Transverse colon (tissue), 4 donors: ENCODE results near the gene RIN3. TPM values are rescaled to one million over a fixed set of nuclear protein-coding genes. Genes with fewer than 3 reads are reported as not detected.

Source experiments
- DNase-seq: peaks from one replicate; pipeline ENCODE4 v3.0.0-alpha.2; 2019
- H3K27ac ChIP-seq, 4 donors: fragments of 200-600 bp; sonication (generic); 2 replicates each; pipeline ENCODE4 v1.5.1; 2016 to 2018; ENCODE audit warnings: inconsistent platforms in 4 of 4
- H3K27me3 ChIP-seq: fragments of 200-600 bp; sonication (generic); 2 replicates; pipeline ENCODE4 v1.5.1; 2017; ENCODE audit warnings: inconsistent platforms
- H3K36me3 ChIP-seq, 4 donors: fragments of 200-600 bp; sonication (generic); 2 replicates each; pipeline ENCODE4 v1.5.1; 2017 to 2019; ENCODE audit warnings: inconsistent platforms in 4 of 4
- H3K4me1 ChIP-seq, 4 donors: fragments of 200-600 bp; sonication (generic); 2 replicates each; pipeline ENCODE4 v1.5.1; 2017 to 2020; ENCODE audit warnings: inconsistent platforms in 4 of 4
- H3K4me3 ChIP-seq, 4 donors: fragments of 200-600 bp; sonication (generic); 1 replicate in 1 of 4; 2 replicates in 3 of 4; pipeline versions ENCODE4 v1.5.1 to v1.6.1; 2017 to 2019; ENCODE audit warnings: inconsistent platforms in 4 of 4
- H3K9me3 ChIP-seq, 2 donors: fragments of 200-600 bp; sonication (generic); 2 replicates each; pipeline ENCODE4 v1.5.1; 2017 to 2019; ENCODE audit warnings: inconsistent platforms in 2 of 2
- CTCF ChIP-seq, 5 experiments: fragments of 200-600 bp in 3 of 5; fragments of 450-650 bp in 2 of 5; sonication (generic) in 3 of 5; IDR thresholded peaks; 1 replicate in 2 of 5; 2 replicates in 3 of 5; pipeline ENCODE4 v1.5.1; 2016 to 2017; ENCODE audit warnings: antibody characterized with exemption in 5 of 5, inconsistent platforms in 3 of 5, mild to moderate bottlenecking in 2 of 5, moderate library complexity in 1 of 5
- EP300 ChIP-seq: sonication (generic); formaldehyde crosslinking; IDR thresholded peaks from one replicate; pipeline ENCODE4 v1.6.1; 2017; ENCODE audit warnings: antibody characterized with exemption, low read depth
- POLR2A ChIP-seq: fragments of 450-650 bp; IDR thresholded peaks from one replicate; pipeline ENCODE4 v1.6.1; 2016; ENCODE audit warnings: antibody characterized with exemption, mild to moderate bottlenecking, moderate library complexity
- POLR2AphosphoS5 ChIP-seq, 3 donors: sonication (generic); formaldehyde crosslinking; IDR thresholded peaks; one replicate each; pipeline ENCODE4 v1.6.1; 2016; ENCODE audit warnings: antibody characterized with exemption in 3 of 3
- WGBS, 2 donors: methylation state at CpG; one replicate each; pipeline ENCODE4 v1.1.5; 2018; ENCODE audit warnings: low coverage in 1 of 2; 5-methylcytosine and 5-hydroxymethylcytosine counted together
- in situ Hi-C, 4 donors: fragments of 200-750 bp; cut with MboI; loops; one replicate each; pipeline versions ENCODE4 v1.15.0 to v1.15.1; 2017; ENCODE audit warnings: low sequenced_read_pairs in 3 of 4, low pct_ligation_motif_present in 1 of 4, low pct_unique_long_range_greater_than_20kb in 1 of 4
- intact Hi-C: fragments of 100-400 bp; cut with DNase I; formaldehyde crosslinking; loops from one replicate; pipeline ENCODE4 v1.15.1; 2023; ENCODE audit warnings: low total_unique reads
- total RNA-seq, 4 donors: library from RNA; depleted of rRNA; stranded (reverse); fragments of >200 nt; gene quantifications; one replicate each; pipeline ENCODE4 v1.1.0, GENCODE V29; 2016

Gene RIN3
- total RNA-seq, 4 donors from 2014 or later = 16.2 to 24.3 (median 20.7) TPM

GRCh38 chr14:92616178-92616577, 102.6 kb downstream of the RIN3 start:
- TF ChIP-seq EP300 = no peak
- in situ Hi-C loops (no loop called here), intact Hi-C loops (no loop called here)
- DNase-seq = no peak
- Histone ChIP-seq H3K4me1 (peaks cover 0 to 14% (median 7%) of the 10 kb centered on the region in 4 donors), H3K27me3 (no peaks in the 10 kb centered on the region), H3K36me3 (no peaks in the 10 kb centered on the region), H3K4me3 (no peak overlapping the region), H3K27ac (no peak overlapping the region), H3K9me3 (no peaks in the 10 kb centered on the region)
- WGBS, 2 donors = 93 to 96% methylated on average over 4 to 5 of the region's 5 CpGs

GRCh38 chr14:92617581-92617980, 104.0 kb downstream of the RIN3 start:
- no peaks in the 10 kb centered on the region for H3K36me3 ChIP-seq
- in situ Hi-C loops = no loop called here
- H3K9me3 ChIP-seq = peaks cover 8 to 9% of the 10 kb centered on the region in 2 donors
- peaks cover 0 to 10% (median 3%) of the 10 kb centered on the region in 4 donors for H3K4me1 ChIP-seq
- intact Hi-C loops = no loop called here
- TF ChIP-seq POLR2AphosphoS5 (IDR thresholded peaks at IDR 0.05) (no peak), CTCF (IDR thresholded peaks at IDR 0.05) (no peak), EP300 (no peak), POLR2A (no peak)
- DNase-seq = no peak
- no peaks in the 10 kb centered on the region for H3K27me3 ChIP-seq
- H3K4me3 ChIP-seq = no peak overlapping the region
- no peak overlapping the region for H3K27ac ChIP-seq

- H3K27me3 ChIP-seq = no peaks in the 10 kb centered on the region
- H3K4me3 ChIP-seq = no peak overlapping the region
- 68 to 76% methylated on average over 6 to 11 of the region's 11 CpGs for WGBS, 2 donors
- H3K27ac ChIP-seq = peak overlapping the region; percentile 34 to 65 (median 40)
- H3K9me3 ChIP-seq = peaks cover 8 to 9% of the 10 kb centered on the region in 2 donors
- DNase-seq = no peak
- in situ Hi-C loops (no loop called here), intact Hi-C loops (no loop called here)
- no peaks in the 10 kb centered on the region for H3K36me3 ChIP-seq
- TF ChIP-seq POLR2AphosphoS5 (IDR thresholded peaks at IDR 0.05) (no peak), EP300 (no peak), POLR2A (no peak), CTCF (IDR thresholded peaks at IDR 0.05) (no peak)
- peaks cover 0 to 10% (median 3%) of the 10 kb centered on the region in 4 donors for H3K4me1 ChIP-seq
Measured at GRCh38 chr14:92619671-92620456, 106.3 kb downstream of the RIN3 start.

GRCh38 chr14:92622311-92622710, 108.7 kb downstream of the RIN3 start:
- Histone ChIP-seq H3K9me3 (peaks cover 15 to 18% of the 10 kb centered on the region in 2 donors), H3K27me3 (no peaks in the 10 kb centered on the region), H3K27ac (no peak overlapping the region), H3K4me1 (peaks cover 0 to 10% (median 3%) of the 10 kb centered on the region in 4 donors), H3K36me3 (peaks cover 0 to 3% (median under 1%) of the 10 kb centered on the region in 4 donors), H3K4me3 (no peak overlapping the region)
- no peak for DNase-seq
- intact Hi-C loops = no loop called here
- in situ Hi-C loops = no loop called here
- TF ChIP-seq POLR2AphosphoS5 (IDR thresholded peaks at IDR 0.05) (no peak), POLR2A (no peak), CTCF (IDR thresholded peaks at IDR 0.05) (no peak), EP300 (no peak)
- 93 to 97% methylated on average over 3 to 4 of the region's 4 CpGs for WGBS, 2 donors

- in situ Hi-C loops = no loop called here
- no peak overlapping the region for H3K4me3 ChIP-seq
- WGBS, 2 donors = 92 to 100% methylated on average over 2 to 10 of the region's 10 CpGs
- peaks cover 0 to 10% (median 3%) of the 10 kb centered on the region in 4 donors for H3K4me1 ChIP-seq
- DNase-seq = no peak
- no peak for TF ChIP-seq EP300
- no peak for TF ChIP-seq CTCF (IDR thresholded peaks at IDR 0.05)
- no peak for TF ChIP-seq POLR2AphosphoS5 (IDR thresholded peaks at IDR 0.05)
- TF ChIP-seq POLR2A = no peak
- intact Hi-C loops = no loop called here
- no peak overlapping the region for H3K27ac ChIP-seq
- peaks cover 0 to 4% (median 2%) of the 10 kb centered on the region in 4 donors for H3K36me3 ChIP-seq
- H3K9me3 ChIP-seq = peaks cover 23 to 24% of the 10 kb centered on the region in 2 donors
- H3K27me3 ChIP-seq = no peaks in the 10 kb centered on the region
Measured at GRCh38 chr14:92624764-92625163, 111.2 kb downstream of the RIN3 start.
